HG02884 (cell line): ENCODE measurements around the gene MCUB.
"Not testable (repeated sequence)": the region's sequence is repeated elsewhere in the genome, so short reads cannot be mapped to it uniquely, and the experiment has no call there.

Experiments
- ATAC-seq: cut with Tn5 transposase; IDR thresholded peaks from one replicate; pipeline ENCODE4 v1.9.1; 2021; ENCODE audit warnings: mild to moderate bottlenecking, moderate library complexity; ENCODE audit not compliant: unreplicated experiment

MCUB gene

DNA sequence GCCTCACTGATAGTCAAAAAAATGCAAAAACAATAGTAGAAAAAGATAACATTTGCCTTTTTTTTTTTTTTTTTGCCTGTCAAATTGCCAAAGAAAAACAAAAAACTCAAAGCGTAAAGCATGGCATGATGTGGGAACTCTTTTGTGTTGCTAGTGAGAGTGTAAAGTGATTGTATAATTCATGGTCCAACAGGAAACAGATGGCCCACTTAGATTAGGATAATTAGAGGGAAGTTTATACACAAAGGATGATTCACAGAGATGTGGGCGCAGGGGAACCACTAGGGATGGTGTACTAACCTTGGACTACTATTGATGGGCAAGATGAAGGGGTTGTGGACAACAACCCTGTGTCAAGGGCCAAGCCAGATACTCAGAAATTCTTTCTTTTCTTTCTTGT is 16.4 kb downstream of the MCUB start:
- no peak for ATAC-seq

- no peak for ATAC-seq
Observed at GRCh38 chr4:109578846-109579245, 18.8 kb downstream of the MCUB start.

DNA sequence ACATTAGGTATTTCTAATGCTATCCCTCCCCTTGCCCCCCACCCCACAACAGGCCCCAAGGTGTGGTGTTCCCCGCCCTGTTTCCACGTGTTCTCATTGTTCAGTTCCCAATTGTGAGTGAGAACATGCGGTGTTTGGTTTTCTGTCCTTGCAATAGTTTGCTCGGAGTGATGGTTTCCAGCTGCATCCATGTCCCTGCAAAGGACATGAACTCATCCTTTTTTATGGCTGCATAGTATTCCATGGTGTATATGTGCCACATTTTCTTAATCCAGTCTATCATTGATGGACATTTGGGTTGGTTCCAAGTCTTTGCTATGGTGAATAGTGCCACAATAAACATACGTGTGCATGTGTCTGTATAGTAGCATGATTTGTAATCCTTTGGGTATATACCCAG is 20.0 kb downstream of the MCUB start:
- ATAC-seq = not testable (repeated sequence)

DNA sequence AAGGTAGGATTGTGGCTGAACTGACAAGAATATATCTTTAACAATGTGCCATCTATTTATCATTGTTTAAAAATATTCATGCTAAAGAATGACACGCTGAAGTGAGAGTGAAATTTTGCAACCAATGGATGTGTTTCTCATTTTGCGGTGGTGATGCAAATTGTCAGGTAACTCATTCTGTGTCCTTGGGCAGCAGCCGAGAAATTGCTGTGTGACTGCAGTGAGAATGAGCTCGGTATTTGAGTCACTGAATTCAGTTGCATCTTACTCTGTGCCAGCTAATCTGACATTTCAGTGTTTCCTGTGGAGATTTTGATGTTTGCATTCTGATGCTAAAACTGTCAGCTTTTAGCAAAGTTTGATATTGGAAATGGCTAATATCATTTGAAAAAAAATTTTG is 28.1 kb downstream of the MCUB start:
- ATAC-seq = peak; percentile 98

GRCh38 chr4:109589119-109589518 is 29.1 kb downstream of the MCUB start:
- ATAC-seq = no peak

DNA sequence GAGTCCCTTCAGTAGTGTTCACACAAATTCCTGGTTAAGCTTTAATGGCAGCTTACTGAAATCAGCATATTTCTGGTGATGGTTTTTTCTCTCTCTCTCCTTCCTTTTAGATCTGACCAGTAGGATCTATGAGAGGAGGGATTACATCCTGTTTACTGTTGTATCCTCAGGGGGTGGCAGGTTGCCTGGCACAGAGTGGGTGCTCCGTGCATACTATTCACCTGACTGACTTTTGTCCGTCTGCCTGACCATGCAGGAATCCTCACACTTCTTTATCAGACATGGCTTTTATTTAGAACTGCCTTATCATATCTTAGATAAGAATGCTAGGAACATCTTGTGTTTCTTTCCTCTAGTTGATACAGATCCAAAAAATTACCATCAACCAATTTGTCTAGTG is 29.6 kb downstream of the MCUB start:
- no peak for ATAC-seq

GRCh38 chr4:109590905-109591304 is 30.9 kb downstream of the MCUB start:
- ATAC-seq = no peak

DNA sequence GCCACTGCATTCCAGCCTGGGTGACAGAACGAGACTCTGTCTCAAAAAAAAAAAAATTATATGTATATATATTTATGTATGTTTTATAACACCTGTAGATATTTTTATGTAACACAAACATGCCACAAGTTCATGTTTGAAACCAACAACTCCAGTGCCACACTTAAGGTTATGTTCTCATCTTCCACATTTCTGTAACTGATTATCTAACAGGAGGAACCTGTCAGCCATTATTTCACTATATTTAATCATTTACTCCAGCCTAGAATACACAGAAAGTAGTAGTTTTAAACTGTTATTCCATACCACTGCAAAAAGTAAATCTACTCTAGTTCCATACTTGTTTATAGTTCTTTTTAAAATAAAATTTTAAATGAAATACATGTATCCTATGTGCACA is 32.3 kb downstream of the MCUB start:
- ATAC-seq = no peak

DNA sequence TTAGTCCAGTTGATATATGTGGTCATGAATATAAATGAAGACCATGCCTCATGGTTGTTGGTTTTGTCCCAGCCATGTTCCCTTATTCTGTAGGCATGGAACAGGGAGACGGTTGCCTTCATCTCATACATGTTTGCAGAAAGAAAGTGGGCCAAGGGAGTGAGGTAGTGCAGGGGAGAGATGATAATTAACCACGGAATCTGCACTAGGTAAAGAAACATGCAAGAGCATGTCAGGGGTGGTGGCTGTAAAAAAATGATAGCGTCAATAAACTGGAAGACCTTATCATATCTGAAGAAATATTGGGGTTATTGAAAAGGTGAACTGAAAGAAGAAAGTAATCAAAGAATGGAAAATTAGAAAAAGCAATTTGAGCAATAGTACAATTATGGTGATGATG is 35.1 kb downstream of the MCUB start:
- ATAC-seq = not testable (repeated sequence)

- not testable (repeated sequence) for ATAC-seq
Observed at GRCh38 chr4:109596420-109597085, 36.5 kb downstream of the MCUB start.

GRCh38 chr4:109599046-109599652 is 39.1 kb downstream of the MCUB start:
- no peak for ATAC-seq

DNA sequence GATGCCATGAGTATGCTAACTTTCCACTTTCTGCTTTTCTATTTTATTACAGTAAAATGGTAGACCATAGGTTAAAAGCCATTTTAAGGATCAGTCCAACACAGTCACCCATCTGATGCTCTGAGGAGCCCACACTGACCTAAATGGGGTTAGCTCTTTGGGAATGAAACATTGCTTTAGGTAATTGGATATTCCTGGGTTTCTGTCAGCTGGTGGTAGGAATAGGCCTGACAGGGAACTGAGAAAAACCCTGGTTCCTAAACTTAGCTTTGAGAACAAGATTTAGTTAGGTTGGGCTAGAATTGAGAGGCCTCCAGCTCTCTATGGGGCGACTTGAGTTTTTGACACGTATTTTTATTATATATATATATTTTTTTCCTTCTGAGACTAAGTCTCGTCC is 40.4 kb downstream of the MCUB start:
- no peak for ATAC-seq

DNA sequence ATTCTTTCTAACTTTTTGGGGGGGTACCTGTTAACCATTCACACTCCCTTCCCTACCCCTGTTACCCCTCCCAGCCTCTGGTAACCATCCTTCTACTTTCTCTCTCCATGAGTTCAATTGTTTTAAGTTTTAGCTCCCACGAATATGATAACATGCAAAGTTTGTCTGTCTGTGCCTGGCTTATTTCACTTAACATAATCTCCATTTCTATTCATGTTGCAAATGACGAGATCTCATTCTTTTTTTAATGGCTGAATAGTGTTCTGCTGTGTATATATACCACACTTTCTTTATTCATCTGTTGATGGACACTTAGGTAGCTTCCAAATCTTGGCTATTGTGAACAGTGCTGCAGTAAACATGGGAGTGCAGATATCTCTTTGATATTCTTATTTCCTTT is 41.3 kb downstream of the MCUB start:
- ATAC-seq = no peak

GRCh38 chr4:109607976-109608375 is 47.9 kb downstream of the MCUB start:
- ATAC-seq = no peak

DNA sequence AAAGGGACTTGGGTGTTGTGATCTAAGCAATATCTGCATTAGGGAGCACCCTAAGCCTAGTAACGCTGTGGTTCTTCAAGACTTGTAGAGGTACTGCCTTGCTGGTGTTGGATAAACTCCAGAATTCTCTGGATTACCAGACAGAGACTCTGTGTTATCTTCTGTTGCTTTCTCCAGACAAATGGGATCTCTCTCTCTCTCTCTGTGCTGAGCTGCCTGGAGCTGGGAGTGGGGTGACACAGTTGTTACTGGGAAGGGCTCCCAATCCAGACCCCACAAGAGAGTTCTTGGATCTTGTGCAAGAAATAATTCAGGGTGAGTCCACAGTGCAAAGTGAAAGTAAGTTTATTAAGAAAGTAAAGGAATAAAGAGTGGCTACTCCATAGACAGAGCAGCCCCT is 48.8 kb downstream of the MCUB start:
- no peak for ATAC-seq

DNA sequence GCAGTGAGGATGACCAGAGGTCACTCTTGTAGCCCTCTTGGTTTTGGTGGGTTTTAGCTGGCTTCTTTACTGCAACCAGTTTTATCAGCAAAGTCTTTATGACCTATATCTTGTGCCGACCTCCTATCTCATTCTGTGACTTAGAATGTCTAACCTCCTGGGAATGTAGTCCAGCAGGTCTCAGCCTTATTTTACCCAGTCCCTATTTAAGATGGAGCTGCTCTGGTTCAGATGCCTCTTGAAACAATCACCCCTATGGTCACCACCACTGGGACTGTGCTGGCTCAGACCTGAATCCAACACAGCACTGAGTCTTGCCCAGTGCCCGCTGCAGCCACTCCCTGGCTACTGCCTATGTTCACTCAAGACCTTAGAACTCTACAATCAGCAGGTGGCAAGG is 49.4 kb downstream of the MCUB start:
- no peak for ATAC-seq

DNA sequence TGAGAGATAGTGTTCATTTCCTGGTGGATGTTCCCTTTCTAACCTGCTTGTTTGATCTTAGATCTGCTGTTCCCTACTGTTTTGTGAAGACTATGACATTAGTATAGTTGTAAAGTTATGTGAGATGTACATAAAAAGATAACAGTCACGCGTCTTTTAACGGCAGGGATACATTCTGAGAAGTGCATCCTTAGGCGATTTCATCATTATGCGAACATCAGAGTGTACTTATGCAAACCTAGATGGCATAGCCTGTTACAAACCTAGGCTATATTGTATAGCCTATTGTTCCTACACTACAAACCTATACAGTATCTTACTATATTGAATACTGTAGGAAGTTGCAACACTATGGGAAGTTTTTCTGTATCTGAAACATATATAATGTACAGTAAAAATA is 50.4 kb downstream of the MCUB start:
- no peak for ATAC-seq

DNA sequence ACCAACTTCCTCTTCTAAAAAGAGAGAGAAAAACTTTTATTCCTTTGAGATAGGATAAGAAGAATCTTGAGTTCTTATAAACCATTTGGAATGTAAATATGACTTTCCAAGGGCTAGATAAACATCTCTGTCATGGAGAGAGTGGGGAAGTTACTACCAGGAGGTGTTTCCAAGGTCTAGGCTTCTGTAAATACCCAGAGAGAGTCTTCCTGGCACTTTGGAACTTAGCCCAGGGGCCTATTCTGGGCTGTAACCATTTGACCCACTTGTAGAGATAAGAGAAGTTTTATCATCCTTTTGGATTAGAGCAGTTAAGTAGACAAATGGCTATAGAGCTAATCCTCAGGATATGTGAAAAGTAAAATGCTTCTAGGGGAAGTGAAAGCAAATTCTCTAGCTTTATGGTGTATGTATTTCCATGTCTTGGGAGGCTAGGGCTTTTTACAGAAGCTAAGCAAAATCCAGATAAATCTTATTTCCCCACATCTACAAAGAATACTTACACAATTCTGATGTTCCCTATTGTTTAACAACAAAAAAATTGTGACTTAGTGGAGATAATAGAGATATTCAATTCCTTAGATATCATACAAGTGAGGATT is 51.1 kb downstream of the MCUB start:
- ATAC-seq = no peak

- ATAC-seq = no peak
Observed at GRCh38 chr4:109614015-109614414, 54.0 kb downstream of the MCUB start.

GRCh38 chr4:109614466-109614865 is 54.4 kb downstream of the MCUB start:
- ATAC-seq = no peak

GRCh38 chr4:109615742-109616141 is 55.7 kb downstream of the MCUB start:
- no peak for ATAC-seq

DNA sequence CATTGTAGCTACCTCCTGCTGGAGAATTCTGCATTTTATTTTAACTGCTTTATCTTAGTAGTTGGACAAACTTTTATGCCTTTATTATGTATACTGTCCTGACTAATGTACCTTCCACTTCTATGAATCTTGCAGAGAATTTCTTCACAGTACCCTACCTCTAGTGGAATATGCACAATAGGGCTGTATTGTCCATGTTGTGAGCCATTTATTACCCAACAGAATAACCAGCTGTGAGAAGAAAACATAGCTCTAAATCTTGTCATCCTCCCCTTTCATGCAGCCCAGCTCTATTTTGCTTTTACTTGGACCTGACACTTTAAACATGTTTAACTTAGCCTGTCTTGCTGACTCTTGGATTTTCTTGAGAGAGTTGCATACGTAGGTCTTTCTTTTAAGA is 56.2 kb downstream of the MCUB start:
- ATAC-seq = no peak

GRCh38 chr4:109622626-109623025 is 62.6 kb downstream of the MCUB start:
- ATAC-seq = no peak
